Lung microvascular endothelial cell (primary cell): ENCODE data around the gene MDFI. TPM values are rescaled to one million over a fixed set of nuclear protein-coding genes. Genes with fewer than 3 reads are reported as not detected.

ENCODE experiments used
- DNase-seq, 2 donors: peaks; one replicate each; pipeline versions ENCODE4 v3.0.0 to v3.0.0-alpha.2; 2010; ENCODE audit warnings: low read depth in 2 of 2
- total RNA-seq: library from RNA; depleted of rRNA; stranded (reverse); fragments of >200 nt; gene quantifications from 2 replicates; pipeline ENCODE4 v1.2.1, GENCODE V29; 2014

The MDFI gene
- total RNA-seq, 1 donor from 2014 or later, result 44.0 TPM

- no peak for DNase-seq
These were observed 5.1 kb upstream of the MDFI start for GRCh38 chr6:41633056-41633634.

- peak in 1 of 2 donors; percentile 33 for DNase-seq
These were observed 3.6 kb upstream of the MDFI start for GRCh38 chr6:41634657-41635056.

- DNase-seq, result no peak
These were observed 2.9 kb upstream of the MDFI start for GRCh38 chr6:41635365-41635764.

GRCh38 chr6:41636833-41637193 is 1.5 kb upstream of the MDFI start:
- peak; percentile 53 to 73 for DNase-seq

- peak; percentile 7 to 46 for DNase-seq
These were observed 870 bp upstream of the MDFI start for GRCh38 chr6:41637194-41638001.

GRCh38 chr6:41638935-41639808 is 904 bp downstream of the MDFI start:
- DNase-seq, result peak; percentile 24 to 40

- no peak for DNase-seq
These were observed 1.6 kb downstream of the MDFI start for GRCh38 chr6:41639809-41640371.

GRCh38 chr6:41640426-41640825 is 2.2 kb downstream of the MDFI start:
- DNase-seq, result no peak

GRCh38 chr6:41641352-41641925 is 3.2 kb downstream of the MDFI start:
- DNase-seq, result no peak

GRCh38 chr6:41642090-41642959 is 4.1 kb downstream of the MDFI start:
- no peak for DNase-seq

- DNase-seq, result peak in 1 of 2 donors; percentile 32
These were observed 5.0 kb downstream of the MDFI start for GRCh38 chr6:41642960-41643898.

- no peak for DNase-seq
These were observed 5.6 kb downstream of the MDFI start for GRCh38 chr6:41643899-41644269.

- DNase-seq, result no peak
These were observed 6.1 kb downstream of the MDFI start for GRCh38 chr6:41644297-41644879.

- DNase-seq, result no peak
These were observed 6.8 kb downstream of the MDFI start for GRCh38 chr6:41645007-41645618.

GRCh38 chr6:41646026-41646795 is 7.9 kb downstream of the MDFI start:
- no peak for DNase-seq

GRCh38 chr6:41647061-41647511 is 8.8 kb downstream of the MDFI start:
- no peak for DNase-seq

- no peak for DNase-seq
These were observed 9.9 kb downstream of the MDFI start for GRCh38 chr6:41648070-41648585.

- DNase-seq, result no peak
These were observed 10.7 kb downstream of the MDFI start for GRCh38 chr6:41648921-41649320.
